GM19025 (cell line): ENCODE data around the gene CRYAA.

Experiments used
- ATAC-seq: cut with Tn5 transposase; IDR thresholded peaks from one replicate; pipeline ENCODE4 v1.9.1; 2021; ENCODE audit warnings: mild to moderate bottlenecking, low read depth, moderate library complexity; ENCODE audit not compliant: unreplicated experiment

CRYAA gene

GRCh38 chr21:43198376-43198775, 29.6 kb downstream of the CRYAA start:
- no peak for ATAC-seq

GRCh38 chr21:43201491-43201890, 32.7 kb downstream of the CRYAA start:
- no peak for ATAC-seq

GRCh38 chr21:43203591-43203990, 34.8 kb downstream of the CRYAA start:
- ATAC-seq, result no peak

- no peak for ATAC-seq
Measured at GRCh38 chr21:43204638-43205037, 35.8 kb downstream of the CRYAA start.

GRCh38 chr21:43206231-43207042, 37.6 kb downstream of the CRYAA start:
- ATAC-seq, result no peak

- no peak for ATAC-seq
Measured at GRCh38 chr21:43207043-43207315, 38.2 kb downstream of the CRYAA start.

GRCh38 chr21:43207868-43208267, 39.1 kb downstream of the CRYAA start:
- no peak for ATAC-seq

GRCh38 chr21:43208561-43209332, 39.9 kb downstream of the CRYAA start:
- ATAC-seq, result no peak

- ATAC-seq, result no peak
Measured at GRCh38 chr21:43209575-43210453, 41.0 kb downstream of the CRYAA start.

- no peak for ATAC-seq
Measured at GRCh38 chr21:43210454-43211071, 41.8 kb downstream of the CRYAA start.

GRCh38 chr21:43211072-43211759, 42.4 kb downstream of the CRYAA start:
- no peak for ATAC-seq

GRCh38 chr21:43211760-43212115, 42.9 kb downstream of the CRYAA start:
- no peak for ATAC-seq
